GM12878 (cell line): ENCODE results near the gene KIF12. TPM values are rescaled to one million over a fixed set of nuclear protein-coding genes. Genes with fewer than 3 reads are reported as not detected.

ENCODE experiments used
- ATAC-seq: fragments of 200-7000 bp; cut with Tn5 transposase; 3 replicates; pipeline ENCODE4 v1.9.1; 2020; ENCODE audit warnings: mild to moderate bottlenecking, moderate library complexity
- BruUV-seq: library from RNA; stranded (reverse); fragments of 400-500 nt; replicated peaks from 2 replicates; lab custom pipeline; 2021; lab: Mats Ljungman, UMichigan
- CTCF ChIA-PET: fragments of 300-600 bp; sonication (Branson Sonifier 250); formaldehyde crosslinking; extraction: SDS; loops from one replicate; lab custom pipeline; 2021; ENCODE audit warnings: inconsistent platforms; lab: Yijun Ruan, JAX
- POLR2A ChIA-PET: fragments of 350-600 bp; formaldehyde crosslinking; extraction: SDS; loops from one replicate; lab custom pipeline; 2021; ENCODE audit warnings: inconsistent platforms; lab: Charles Lee
- RAD21 ChIA-PET: fragments of 300-600 bp; sonication (Branson Sonifier 250); formaldehyde crosslinking; loops from one replicate; lab custom pipeline; 2023; ENCODE audit warnings: antibody characterized with exemption; ENCODE audit not compliant: unreplicated experiment; lab: Charles Lee
- SMC1A ChIA-PET: fragments of 300-600 bp; sonication (Branson Sonifier 250); formaldehyde crosslinking; loops from one replicate; lab custom pipeline; 2023; ENCODE audit not compliant: unreplicated experiment, uncharacterized antibody; lab: Charles Lee
- DNase-seq: peaks from one replicate; pipeline ENCODE4 v3.0.0-alpha.2; 2011; ENCODE audit warnings: low read depth, low spot score
- FAIRE-seq: peaks from 3 replicates; lab custom pipeline; 2011; peaks lifted over from hg19 to GRCh38; lab: Jason Lieb, UNC
- H2AFZ ChIP-seq: 2 replicates; pipeline ENCODE4 v1.6.0; 2011; ENCODE audit warnings: low read depth, low read length, control low read depth; ENCODE audit not compliant: control insufficient read depth
- H3K27ac ChIP-seq: 2 replicates; pipeline ENCODE4 v1.5.1; 2011; ENCODE audit warnings: control low read depth; ENCODE audit not compliant: control insufficient read depth, insufficient read depth
- H3K27me3 ChIP-seq, 2 experiments: replicated peaks in 1 of 2; 2 replicates each; pipeline versions ENCODE4 v1.6.0 to v1.6.1; 2011; ENCODE audit warnings: low read length in 1 of 2; ENCODE audit not compliant: control insufficient read depth in 2 of 2, insufficient read depth in 2 of 2
- H3K36me3 ChIP-seq, 2 experiments: 2 replicates each; pipeline ENCODE4 v1.5.1; 2011; ENCODE audit warnings: low read length in 1 of 2; ENCODE audit not compliant: control insufficient read depth in 2 of 2, insufficient read depth in 2 of 2
- H3K4me1 ChIP-seq: 2 replicates; pipeline ENCODE4 v1.6.1; 2011; ENCODE audit warnings: mild to moderate bottlenecking, low read length, moderate library complexity, mixed read lengths; ENCODE audit not compliant: control insufficient read depth, insufficient read depth
- H3K4me2 ChIP-seq: 2 replicates; pipeline ENCODE4 v1.6.0; 2011; ENCODE audit warnings: control low read depth; ENCODE audit not compliant: control insufficient read depth, insufficient read depth
- H3K4me3 ChIP-seq: fragments of 200-600 bp; sonication (generic); 2 replicates; pipeline ENCODE4 v1.5.1; 2016
- H3K79me2 ChIP-seq: 2 replicates; pipeline ENCODE4 v1.6.0; 2011; ENCODE audit warnings: low read length; ENCODE audit not compliant: control insufficient read depth, insufficient read depth
- H3K9ac ChIP-seq: 2 replicates; pipeline ENCODE4 v1.8.0; 2011; ENCODE audit warnings: low read length, control low read depth, mixed read lengths; ENCODE audit not compliant: control insufficient read depth, insufficient read depth
- H3K9me3 ChIP-seq: replicated peaks from 3 replicates; pipeline ENCODE4 v1.5.1; 2011; ENCODE audit warnings: mild to moderate bottlenecking, low read length; ENCODE audit not compliant: control insufficient read depth, insufficient read depth
- H4K20me1 ChIP-seq: 2 replicates; pipeline ENCODE4 v1.6.0; 2011; ENCODE audit not compliant: control insufficient read depth, insufficient read depth
- ATF2 ChIP-seq: IDR thresholded peaks from 2 replicates; pipeline ENCODE4 v1.6.1; 2012; ENCODE audit warnings: low read length, inconsistent platforms
- BMI1 ChIP-seq: fragments of 450-650 bp; IDR thresholded peaks from 2 replicates; pipeline ENCODE4 v1.6.1; 2016; ENCODE audit warnings: mild to moderate bottlenecking, moderate library complexity, borderline replicate concordance
- CUX1 ChIP-seq: IDR thresholded peaks from 2 replicates; pipeline ENCODE4 v1.6.1; 2012; ENCODE audit warnings: improper control_type of control experiment, low read depth, low read length; ENCODE audit not compliant: insufficient replicate concordance
- GABPA ChIP-seq: IDR thresholded peaks from 2 replicates; pipeline ENCODE4 v1.6.1; 2014; ENCODE audit warnings: antibody characterized with exemption, low read depth, mild to moderate bottlenecking, inconsistent platforms
- MEF2A ChIP-seq: IDR thresholded peaks from 2 replicates; pipeline ENCODE4 v1.6.1; 2011; ENCODE audit warnings: low read depth, mild to moderate bottlenecking, low read length, moderate library complexity; ENCODE audit not compliant: insufficient read depth
- PKNOX1 ChIP-seq: fragments of 450-650 bp; IDR thresholded peaks from 2 replicates; pipeline ENCODE4 v1.6.1; 2016; ENCODE audit warnings: mild to moderate bottlenecking
- PRDM15 ChIP-seq: fragments of 450-650 bp; formaldehyde crosslinking; IDR thresholded peaks from 2 replicates; pipeline ENCODE4 v1.4.0; 2020; ENCODE audit warnings: mild to moderate bottlenecking, moderate library complexity
- SPI1 ChIP-seq: IDR thresholded peaks from 2 replicates; pipeline ENCODE4 v1.6.1; 2011; ENCODE audit warnings: low read depth, mild to moderate bottlenecking, low read length, moderate library complexity, borderline replicate concordance; ENCODE audit not compliant: insufficient read depth
- STAT3 ChIP-seq: IDR thresholded peaks from 2 replicates; pipeline ENCODE4 v1.6.1; 2011; ENCODE audit warnings: low read depth, low read length, improper control_type of control experiment
- TCF12 ChIP-seq: IDR thresholded peaks from 2 replicates; pipeline ENCODE4 v1.6.1; 2011; ENCODE audit warnings: low read depth, mild to moderate bottlenecking, low read length
- WGBS: methylation state at CpG from one replicate; pipeline ENCODE4 v1.1.6; 2016; ENCODE audit warnings: low lambda C conversion rate; ENCODE audit not compliant: insufficient replicate concordance, insufficient coverage; ENCODE audit errors: missing lambda C conversion rate; 5-methylcytosine and 5-hydroxymethylcytosine counted together
- in situ Hi-C: fragments of 300-500 bp; cut with MboI; formaldehyde crosslinking; loops from 9 replicates; pipeline ENCODE4 v1.14.3; 2018; ENCODE audit warnings: mixed read lengths
- intact Hi-C: fragments of 100-400 bp; cut with micrococcal nuclease; formaldehyde crosslinking; loops from one replicate; pipeline ENCODE4 v1.14.2; 2022; ENCODE audit not compliant: unreplicated experiment
- polyA plus RNA-seq, 11 experiments: library from polyadenylated mRNA; depleted of rRNA in 4 of 11; unstranded in 6 of 11; stranded (reverse) in 5 of 11; fragments of >200 nt; fragmentation: Nextera tagmentation in 4 of 11; fragmentation: Illumina TruSeq in 1 of 11; extraction: Ambion mirVana in 4 of 11; extraction: Trizol in 1 of 11; gene quantifications; 1 replicate in 1 of 11; 2 replicates in 10 of 11; pipeline versions ENCODE4 v1.2.1 to v1.2.3, GENCODE V29; 2011 to 2016; ENCODE audit warnings: inconsistent platforms in 2 of 11, missing spikeins in 2 of 11, low read depth in 1 of 11
- total RNA-seq, 4 experiments: library from RNA; depleted of rRNA in 3 of 4; stranded (reverse); fragments of >200 nt in 3 of 4; fragmentation: Illumina TruSeq in 1 of 4; extraction: Trizol in 1 of 4; gene quantifications; 2 replicates each; pipeline versions ENCODE4 v1.2.1 to v1.2.3, GENCODE V29; 2013 to 2021

Gene KIF12
- total and polyA plus RNA-seq, 10 of the 15 experiments (the other 5 are each of a cell fraction or from before 2014, with no cell fraction given) = not detected

- Histone ChIP-seq H3K9ac (no peak overlapping the region), H3K79me2 (no peaks in the 10 kb centered on the region), H3K4me2 (no peak overlapping the region), H4K20me1 (no peaks in the 10 kb centered on the region), H2AFZ (no peak overlapping the region), H3K27ac (no peak overlapping the region), H3K27me3 (no peaks in the 10 kb centered on the region; a peak in 2 of 4 replicates), H3K9me3 (no peaks in the 10 kb centered on the region), H3K4me3 (no peak overlapping the region), H3K4me1 (no peaks in the 10 kb centered on the region), H3K36me3 (no peaks in the 10 kb centered on the region)
- ChIA-PET CTCF (interaction anchor here (0.6 to 4.0 kb wide), 2 partner anchors 14 to 1860 kb away, joined by 3 to 19 read pairs; no protein-coding TSS in a partner anchor), SMC1A (no interaction called here), POLR2A (no interaction called here), RAD21 (no interaction called here)
- no peak for ATAC-seq
- WGBS = 65% methylated on average over 12 of the region's 14 CpGs
- no peak for FAIRE-seq
- in situ Hi-C loops = loop anchor here (25.0 kb wide), 1 partner anchor 190 kb away; no protein-coding TSS in a partner anchor
- no peak for DNase-seq
- intact Hi-C loops = no loop called here
- no TSS peak for BruUV-seq
- no peak for TF ChIP-seq GABPA
- no peak for TF ChIP-seq SPI1
- TF ChIP-seq TCF12 = no peak
- no peak for TF ChIP-seq MEF2A
- no peak for TF ChIP-seq PKNOX1
- no peak for TF ChIP-seq ATF2
- TF ChIP-seq PRDM15 = no peak
- TF ChIP-seq STAT3 = no peak
- no peak for TF ChIP-seq CUX1
- TF ChIP-seq BMI1 = no peak
These were observed 2.1 kb downstream of the KIF12 start for GRCh38 chr9:114096866-114097612.
